Activated CD4-positive, CD25-positive, alpha-beta regulatory T cell treated with anti-CD3 and anti-CD28 coated beads, Interleukin-2, amount 50 U/mL, for 24 hours (primary cell): ENCODE measurements around the gene ZNF608.

Experiments used
- ATAC-seq, 2 donors: fragments of 150-1000 bp; cut with Tn5 transposase; one replicate each; pipeline ENCODE4 v1.10.0; 2021; ENCODE audit warnings: mild to moderate bottlenecking in 1 of 2, moderate library complexity in 1 of 2

Gene ZNF608

GRCh38 chr5:124745928-124746915 lies at the start of gene ZNF608:
Gene ZNF608, minus strand, starts transcription at chr5:124746639. Its CDS starts 1,650 bp downstream, at chr5:124744989.
- no peak for ATAC-seq

GRCh38 chr5:124795829-124796228 lies 49.4 kb upstream of the ZNF608 start:
- ATAC-seq: no peak

GRCh38 chr5:124790895-124791732 lies 44.7 kb upstream of the ZNF608 start:
- ATAC-seq: no peak

- no peak for ATAC-seq
These were observed 44.0 kb upstream of the ZNF608 start for GRCh38 chr5:124790301-124790894.

GRCh38 chr5:124789104-124789605 lies 42.7 kb upstream of the ZNF608 start:
- ATAC-seq: no peak

- no peak for ATAC-seq
These were observed 37.4 kb upstream of the ZNF608 start for GRCh38 chr5:124783794-124784193.

GRCh38 chr5:124783285-124783684 lies 36.8 kb upstream of the ZNF608 start:
- ATAC-seq: peak in 1 of 2 donors; percentile 27

- no peak for ATAC-seq
These were observed 35.8 kb upstream of the ZNF608 start for GRCh38 chr5:124782262-124782661.

- ATAC-seq: no peak
These were observed 33.6 kb upstream of the ZNF608 start for GRCh38 chr5:124780011-124780410.

- ATAC-seq: no peak
These were observed 27.2 kb upstream of the ZNF608 start for GRCh38 chr5:124773315-124774311.

- ATAC-seq: no peak
These were observed 26.2 kb upstream of the ZNF608 start for GRCh38 chr5:124772457-124773200.

- no peak for ATAC-seq
These were observed 25.3 kb upstream of the ZNF608 start for GRCh38 chr5:124771761-124772160.

GRCh38 chr5:124764992-124765611 lies 18.7 kb upstream of the ZNF608 start:
- ATAC-seq: no peak

GRCh38 chr5:124764585-124764984 lies 18.1 kb upstream of the ZNF608 start:
- ATAC-seq: no peak

- no peak for ATAC-seq
These were observed 14.6 kb upstream of the ZNF608 start for GRCh38 chr5:124761010-124761409.

- ATAC-seq: no peak
These were observed 14.2 kb upstream of the ZNF608 start for GRCh38 chr5:124760608-124761007.

- ATAC-seq: no peak
These were observed 9.1 kb upstream of the ZNF608 start for GRCh38 chr5:124755565-124755964.

GRCh38 chr5:124755041-124755440 lies 8.6 kb upstream of the ZNF608 start:
- no peak for ATAC-seq

- no peak for ATAC-seq
These were observed 7.9 kb upstream of the ZNF608 start for GRCh38 chr5:124754206-124754927.
